Heart left ventricle (tissue), 13 donors: ENCODE results near the gene VAMP7.

Experiments
- POLR2A ChIP-seq, 2 donors: fragments of 450-650 bp; IDR thresholded peaks; one replicate each; pipeline ENCODE4 v1.6.1; 2017; ENCODE audit warnings: antibody characterized with exemption in 2 of 2, mild to moderate bottlenecking in 2 of 2, moderate library complexity in 2 of 2
- TF ChIP-seq, protein P1 (sequence below), 12 donors: fragments of 200-600 bp; sonication (generic) in 4 of 12; IDR thresholded peaks; one replicate each; pipeline versions ENCODE4 v1.5.0 to v1.8.0; 2018 to 2022; ENCODE audit warnings: antibody characterized with exemption in 12 of 12, mild to moderate bottlenecking in 5 of 12
- donor health status: ischemic (EF 13 %, LVEDD 7.1; RV severe dilation, severe dysfunction).
- donor health status: DM: no; HTN: yes; CAD: no.
- donor health status: DM: no; HTN: no; CAD: no.
- donor health status: ischemic (EF 25% LVEDD 6.9; RV normal size, moderate dysfunction).
- donor health status: ischemic (EF 25% LVEDD 5.7; RV mildly dilated, moderate dysfunction).
- donor health status: ischemic (EF 35%, LVEDD 5.7; RV mildly dilated, moderate dysfunction).
- donor health status: nonischemic (EF 11% LVEDD 7.7; RV severe dilation, severe dysfunction).
- donor health status: DM: yes; HTN: yes; CAD: no.
- donor health status: PGD.
- donor health status: ischemic (EF 29% LVEDD 5.4; RV normal size, mild dysfunction).
- donor health status: nonischemic (EF 23%, LVEDD 6.1; RV moderate dilation, normal function).

DNA sequence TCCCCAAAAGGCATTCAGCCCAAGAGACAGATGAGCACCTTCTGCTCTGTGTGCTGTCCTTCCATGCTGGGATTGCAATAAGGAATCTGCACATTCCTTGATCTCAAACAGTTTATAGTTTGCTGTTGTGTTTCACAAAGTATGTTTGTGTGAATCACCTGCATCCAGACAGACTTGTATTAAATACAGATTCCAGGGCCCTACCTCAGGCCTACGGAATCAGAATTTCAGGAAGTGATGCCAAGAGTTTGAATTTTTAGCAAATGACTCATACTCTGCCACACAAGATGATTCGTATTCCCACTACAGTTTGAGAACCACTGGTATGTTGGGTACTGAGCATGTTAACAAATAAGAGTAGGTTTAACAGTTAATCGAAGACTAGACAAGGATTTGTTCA lies 7.0 kb downstream of the VAMP7 start:
- TF ChIP-seq POLR2A (IDR thresholded peaks at IDR 0.05) = no peak
- TF ChIP-seq, protein P1, sequence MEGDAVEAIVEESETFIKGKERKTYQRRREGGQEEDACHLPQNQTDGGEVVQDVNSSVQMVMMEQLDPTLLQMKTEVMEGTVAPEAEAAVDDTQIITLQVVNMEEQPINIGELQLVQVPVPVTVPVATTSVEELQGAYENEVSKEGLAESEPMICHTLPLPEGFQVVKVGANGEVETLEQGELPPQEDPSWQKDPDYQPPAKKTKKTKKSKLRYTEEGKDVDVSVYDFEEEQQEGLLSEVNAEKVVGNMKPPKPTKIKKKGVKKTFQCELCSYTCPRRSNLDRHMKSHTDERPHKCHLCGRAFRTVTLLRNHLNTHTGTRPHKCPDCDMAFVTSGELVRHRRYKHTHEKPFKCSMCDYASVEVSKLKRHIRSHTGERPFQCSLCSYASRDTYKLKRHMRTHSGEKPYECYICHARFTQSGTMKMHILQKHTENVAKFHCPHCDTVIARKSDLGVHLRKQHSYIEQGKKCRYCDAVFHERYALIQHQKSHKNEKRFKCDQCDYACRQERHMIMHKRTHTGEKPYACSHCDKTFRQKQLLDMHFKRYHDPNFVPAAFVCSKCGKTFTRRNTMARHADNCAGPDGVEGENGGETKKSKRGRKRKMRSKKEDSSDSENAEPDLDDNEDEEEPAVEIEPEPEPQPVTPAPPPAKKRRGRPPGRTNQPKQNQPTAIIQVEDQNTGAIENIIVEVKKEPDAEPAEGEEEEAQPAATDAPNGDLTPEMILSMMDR (IDR thresholded peaks at IDR 0.05) = no peak
